ENCODE results near the gene CERS4.

Gene CERS4

DNA sequence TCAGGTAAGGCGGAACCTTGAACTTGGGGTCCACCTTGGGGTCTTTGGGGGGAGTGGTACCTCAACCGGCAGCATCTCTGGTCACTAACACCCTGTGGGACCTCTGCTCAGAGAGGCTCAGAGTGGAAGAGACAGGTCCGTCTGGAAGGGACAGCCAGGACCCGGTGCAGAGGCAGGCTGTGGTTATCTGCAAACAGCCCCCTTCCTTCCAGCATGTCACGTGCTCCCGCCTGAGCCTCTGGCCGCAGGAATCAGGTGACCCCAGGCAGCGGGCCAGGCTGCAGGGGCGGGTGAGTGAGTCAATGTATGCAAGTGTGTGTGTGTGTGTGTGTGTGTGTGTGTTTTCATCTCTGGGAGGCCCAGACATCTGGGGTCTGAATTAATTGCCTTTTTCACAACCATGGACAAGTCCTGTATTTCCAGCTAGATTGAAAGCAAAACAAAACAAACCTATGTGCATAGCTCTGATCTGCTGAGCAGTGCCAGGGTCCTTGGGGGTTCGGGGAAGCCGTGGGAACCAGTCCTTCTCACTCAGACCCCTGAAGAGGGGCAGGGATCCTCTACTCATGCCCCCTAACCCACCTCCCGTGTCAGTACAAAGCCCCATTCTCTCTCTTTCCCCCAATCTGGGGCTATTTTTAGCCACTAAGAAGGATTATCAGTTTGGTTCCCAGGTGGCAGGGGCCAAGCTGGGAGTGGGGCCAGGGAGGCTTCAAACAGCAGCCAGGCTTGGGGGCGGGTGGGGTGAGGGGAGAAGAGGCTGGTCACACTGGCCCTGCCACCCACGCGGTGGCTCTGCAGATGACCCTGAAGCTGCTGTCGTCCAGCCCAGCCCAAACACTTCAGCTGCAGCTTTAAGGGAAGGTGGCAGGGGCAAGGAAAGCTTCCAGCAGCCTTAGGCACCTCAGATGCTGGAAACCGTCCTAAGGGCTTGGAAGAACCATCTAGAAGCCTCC, 31.4 kb downstream of the CERS4 start:
- Histone ChIP-seq H2BK5ac (ENCODE audit: low read depth, low read length, poor library complexity, severe bottlenecking) (no peak overlapping the region), H2BK15ac (ENCODE audit: low read depth, poor library complexity, severe bottlenecking) (peak overlapping the region; percentile 70), H4K91ac (ENCODE audit: low read length) (peak overlapping the region; percentile 99), H3K36me3 (ENCODE audit: control insufficient read depth in 1 of 2, insufficient read depth in 2 of 2, low read depth in 1 of 2, low read length in 2 of 2) (no peaks in the 10 kb centered on the region), H3K4ac (ENCODE audit: low read depth in 1 of 2, low read length in 2 of 2) (peak overlapping the region; percentile 75 to 89), H3K14ac (ENCODE audit: low read length in 2 of 2) (peak overlapping the region in 1 of 2 experiments; percentile 69), H3K18ac (ENCODE audit: low read depth in 1 of 2, low read length in 2 of 2) (peak overlapping the region; percentile 48 to 94), H2AK5ac (ENCODE audit: low read length, severe bottlenecking) (no peak overlapping the region), H3K9me3 (ENCODE audit: control insufficient read depth, low read length) (peaks cover 9% of the 10 kb centered on the region), H3K27ac (ENCODE audit: low read length, poor library complexity, severe bottlenecking) (no peak overlapping the region), H2BK120ac (ENCODE audit: low read depth, low read length) (peak overlapping the region; percentile 80), H3K27me3 (ENCODE audit: control insufficient read depth in 1 of 2, insufficient read depth in 1 of 2, low read length in 2 of 2) (peaks cover 0 to 3% of the 10 kb centered on the region in 2 experiments), H3K4me1 (ENCODE audit: control insufficient read depth, insufficient read depth, low read depth, low read length) (peaks cover 12% of the 10 kb centered on the region), H4K8ac (ENCODE audit: low read length) (peak overlapping the region; percentile 89), H2AFZ (ENCODE audit: low read depth, low read length) (no peak overlapping the region), H3K23ac (ENCODE audit: low read length in 2 of 2) (no peak overlapping the region), H3K4me3 (ENCODE audit: insufficient read depth in 1 of 2, low read depth in 1 of 2, low read length in 2 of 2) (peak overlapping the region in 1 of 2 experiments; percentile 63), H2BK12ac (ENCODE audit: low read length in 2 of 2) (peak overlapping the region; percentile 88 to 99), H3K4me2 (ENCODE audit: low read length, poor library complexity, severe bottlenecking) (peak overlapping the region; percentile 10), H3K79me1 (replicated peaks; ENCODE audit: low read length, poor library complexity, severe bottlenecking) (no peaks in the 10 kb centered on the region), H3K9ac (ENCODE audit: low read length) (peak overlapping the region; percentile 85)
- peak; percentile 95 for DNase-seq
- WGBS, result 34% methylated on average over 16 of the region's 17 CpGs

DNA sequence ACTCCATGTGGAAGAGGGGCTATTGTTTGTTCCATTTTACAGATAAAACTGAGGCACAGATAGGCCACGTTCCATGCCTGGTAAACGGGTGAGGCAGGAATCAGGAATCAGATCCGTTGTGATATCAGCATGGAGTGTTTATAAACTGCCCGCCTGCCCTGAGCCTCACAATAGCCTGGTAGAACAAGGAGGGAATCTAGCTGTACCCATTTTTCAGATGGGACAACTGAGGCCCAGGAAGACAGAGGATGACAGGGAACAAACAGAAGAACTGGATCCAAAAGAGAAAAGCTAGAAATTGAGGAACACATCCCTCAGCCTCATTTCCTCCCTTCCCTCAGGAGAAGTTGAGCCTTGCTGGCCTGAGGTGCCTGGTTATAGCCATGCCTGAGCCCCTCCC, 32.5 kb downstream of the CERS4 start:
- WGBS, result 96% methylated on average over 4 of the region's 4 CpGs
- Histone ChIP-seq H3K18ac (ENCODE audit: low read depth in 1 of 2, low read length in 2 of 2) (no peak overlapping the region), H2AFZ (ENCODE audit: low read depth, low read length) (no peak overlapping the region), H3K9me3 (ENCODE audit: control insufficient read depth, low read length) (peaks cover 9% of the 10 kb centered on the region), H4K91ac (ENCODE audit: low read length) (no peak overlapping the region), H3K4me2 (ENCODE audit: low read length, poor library complexity, severe bottlenecking) (no peak overlapping the region), H3K36me3 (ENCODE audit: control insufficient read depth in 1 of 2, insufficient read depth in 2 of 2, low read depth in 1 of 2, low read length in 2 of 2) (no peaks in the 10 kb centered on the region), H3K79me1 (replicated peaks; ENCODE audit: low read length, poor library complexity, severe bottlenecking) (no peaks in the 10 kb centered on the region), H2BK5ac (ENCODE audit: low read depth, low read length, poor library complexity, severe bottlenecking) (no peak overlapping the region), H3K4me1 (ENCODE audit: control insufficient read depth, insufficient read depth, low read depth, low read length) (peaks cover 17% of the 10 kb centered on the region), H4K8ac (ENCODE audit: low read length) (no peak overlapping the region), H3K27ac (ENCODE audit: low read length, poor library complexity, severe bottlenecking) (no peak overlapping the region), H3K14ac (ENCODE audit: low read length in 2 of 2) (peak overlapping the region in 1 of 2 experiments; percentile 28), H2BK15ac (ENCODE audit: low read depth, poor library complexity, severe bottlenecking) (no peak overlapping the region), H3K27me3 (ENCODE audit: control insufficient read depth in 1 of 2, insufficient read depth in 1 of 2, low read length in 2 of 2) (peaks cover 0 to 3% of the 10 kb centered on the region in 2 experiments), H3K4me3 (ENCODE audit: insufficient read depth in 1 of 2, low read depth in 1 of 2, low read length in 2 of 2) (no peak overlapping the region), H3K4ac (ENCODE audit: low read depth in 1 of 2, low read length in 2 of 2) (no peak overlapping the region), H3K23ac (ENCODE audit: low read length in 2 of 2) (no peak overlapping the region), H2BK120ac (ENCODE audit: low read depth, low read length) (no peak overlapping the region), H3K9ac (ENCODE audit: low read length) (no peak overlapping the region), H2BK12ac (ENCODE audit: low read length in 2 of 2) (peak overlapping the region; percentile 41 to 47), H2AK5ac (ENCODE audit: low read length, severe bottlenecking) (no peak overlapping the region)
- DNase-seq, result no peak

DNA sequence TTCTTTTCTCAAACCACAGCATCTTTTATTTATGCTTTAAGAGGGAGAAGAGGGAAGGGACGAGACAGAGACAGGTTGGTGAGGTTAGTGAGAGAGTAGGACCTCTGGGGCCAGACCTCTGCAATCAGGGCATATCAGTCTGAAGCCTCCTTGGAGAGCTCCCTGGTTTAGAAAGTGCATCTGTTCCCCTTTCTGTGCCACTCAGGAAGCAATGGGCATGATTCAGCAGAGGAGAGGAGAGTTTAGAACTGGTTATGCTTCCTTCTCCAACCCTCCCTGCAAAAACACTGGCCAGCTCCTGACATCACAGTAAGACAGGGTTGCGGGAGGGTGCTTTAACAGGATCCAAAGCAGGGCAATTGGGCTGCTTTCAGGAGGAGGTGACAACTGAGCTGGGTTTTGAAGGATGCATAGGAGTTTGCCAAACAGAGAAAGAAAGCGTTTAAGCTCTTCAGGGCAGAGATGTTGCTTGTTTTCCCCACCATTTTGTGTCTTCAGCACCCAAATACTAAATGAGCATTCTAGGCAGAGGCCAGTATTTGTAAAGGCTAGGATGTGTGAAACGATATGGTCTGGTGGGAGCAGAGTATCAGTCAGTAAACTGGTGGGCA, 33.1 kb downstream of the CERS4 start:
- 91% methylated on average over 4 of the region's 4 CpGs for WGBS
- Histone ChIP-seq H3K4me3 (ENCODE audit: insufficient read depth in 1 of 2, low read depth in 1 of 2, low read length in 2 of 2) (no peak overlapping the region), H3K27ac (ENCODE audit: low read length, poor library complexity, severe bottlenecking) (no peak overlapping the region), H3K27me3 (ENCODE audit: control insufficient read depth in 1 of 2, insufficient read depth in 1 of 2, low read length in 2 of 2) (peaks cover 0 to 3% of the 10 kb centered on the region in 2 experiments), H3K36me3 (ENCODE audit: control insufficient read depth in 1 of 2, insufficient read depth in 2 of 2, low read depth in 1 of 2, low read length in 2 of 2) (no peaks in the 10 kb centered on the region), H2AFZ (ENCODE audit: low read depth, low read length) (no peak overlapping the region), H4K91ac (ENCODE audit: low read length) (no peak overlapping the region), H3K79me1 (replicated peaks; ENCODE audit: low read length, poor library complexity, severe bottlenecking) (no peaks in the 10 kb centered on the region), H3K4me1 (ENCODE audit: control insufficient read depth, insufficient read depth, low read depth, low read length) (peaks cover 17% of the 10 kb centered on the region), H3K23ac (ENCODE audit: low read length in 2 of 2) (no peak overlapping the region), H3K9me3 (ENCODE audit: control insufficient read depth, low read length) (peaks cover 9% of the 10 kb centered on the region), H2AK5ac (ENCODE audit: low read length, severe bottlenecking) (no peak overlapping the region), H3K4ac (ENCODE audit: low read depth in 1 of 2, low read length in 2 of 2) (no peak overlapping the region), H3K18ac (ENCODE audit: low read depth in 1 of 2, low read length in 2 of 2) (no peak overlapping the region), H3K14ac (ENCODE audit: low read length in 2 of 2) (no peak overlapping the region), H2BK120ac (ENCODE audit: low read depth, low read length) (no peak overlapping the region), H2BK12ac (ENCODE audit: low read length in 2 of 2) (no peak overlapping the region), H2BK5ac (ENCODE audit: low read depth, low read length, poor library complexity, severe bottlenecking) (no peak overlapping the region), H4K8ac (ENCODE audit: low read length) (no peak overlapping the region), H2BK15ac (ENCODE audit: low read depth, poor library complexity, severe bottlenecking) (no peak overlapping the region), H3K4me2 (ENCODE audit: low read length, poor library complexity, severe bottlenecking) (no peak overlapping the region), H3K9ac (ENCODE audit: low read length) (no peak overlapping the region)
- DNase-seq, result no peak

DNA sequence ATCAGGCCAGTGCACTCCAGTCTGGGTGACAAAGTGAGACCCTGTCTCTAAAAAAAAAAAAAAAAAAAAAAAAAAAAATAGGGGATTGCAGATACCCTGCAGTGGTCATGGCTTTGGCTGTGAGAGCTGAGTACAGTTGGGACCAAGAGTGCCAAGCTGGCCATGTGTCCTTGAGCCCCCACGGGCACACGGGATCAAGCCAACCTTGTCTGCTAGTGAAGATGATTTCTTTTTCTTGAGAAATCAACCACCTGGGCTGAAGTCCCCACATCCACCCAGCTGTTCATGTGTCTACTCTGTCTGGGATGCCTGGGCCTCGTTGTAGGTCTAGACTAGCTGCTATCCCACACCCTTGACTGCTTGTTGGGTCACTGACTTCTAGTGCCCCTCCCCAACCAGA, 34.0 kb downstream of the CERS4 start:
- Histone ChIP-seq H4K91ac (ENCODE audit: low read length) (no peak overlapping the region), H3K27ac (ENCODE audit: low read length, poor library complexity, severe bottlenecking) (no peak overlapping the region), H3K36me3 (ENCODE audit: control insufficient read depth in 1 of 2, insufficient read depth in 2 of 2, low read depth in 1 of 2, low read length in 2 of 2) (no peaks in the 10 kb centered on the region), H3K4me3 (ENCODE audit: insufficient read depth in 1 of 2, low read depth in 1 of 2, low read length in 2 of 2) (no peak overlapping the region), H3K9ac (ENCODE audit: low read length) (no peak overlapping the region), H3K4me1 (ENCODE audit: control insufficient read depth, insufficient read depth, low read depth, low read length) (peaks cover 17% of the 10 kb centered on the region), H2AFZ (ENCODE audit: low read depth, low read length) (no peak overlapping the region), H4K8ac (ENCODE audit: low read length) (no peak overlapping the region), H3K14ac (ENCODE audit: low read length in 2 of 2) (no peak overlapping the region), H2AK5ac (ENCODE audit: low read length, severe bottlenecking) (no peak overlapping the region), H3K4me2 (ENCODE audit: low read length, poor library complexity, severe bottlenecking) (no peak overlapping the region), H2BK5ac (ENCODE audit: low read depth, low read length, poor library complexity, severe bottlenecking) (no peak overlapping the region), H3K27me3 (ENCODE audit: control insufficient read depth in 1 of 2, insufficient read depth in 1 of 2, low read length in 2 of 2) (peaks cover 0 to 3% of the 10 kb centered on the region in 2 experiments), H3K18ac (ENCODE audit: low read depth in 1 of 2, low read length in 2 of 2) (no peak overlapping the region), H3K23ac (ENCODE audit: low read length in 2 of 2) (no peak overlapping the region), H2BK120ac (ENCODE audit: low read depth, low read length) (no peak overlapping the region), H2BK12ac (ENCODE audit: low read length in 2 of 2) (no peak overlapping the region), H3K4ac (ENCODE audit: low read depth in 1 of 2, low read length in 2 of 2) (no peak overlapping the region), H3K79me1 (replicated peaks; ENCODE audit: low read length, poor library complexity, severe bottlenecking) (no peaks in the 10 kb centered on the region), H3K9me3 (ENCODE audit: control insufficient read depth, low read length) (peaks cover 9% of the 10 kb centered on the region), H2BK15ac (ENCODE audit: low read depth, poor library complexity, severe bottlenecking) (no peak overlapping the region)
- WGBS, result 80% methylated on average over 3 of the region's 3 CpGs
- no peak for DNase-seq
